Keratinocyte (primary cell): ENCODE data around the gene ADAM19. TPM values are rescaled to one million over a fixed set of nuclear protein-coding genes. Genes with fewer than 3 reads are reported as not detected.

Experiments
- DNase-seq: peaks from one replicate; pipeline ENCODE4 v3.0.0-alpha.2; 2011; ENCODE audit warnings: low read depth, missing footprints, low spot score
- FAIRE-seq: peaks from 2 replicates; lab custom pipeline; 2011; peaks lifted over from hg19 to GRCh38; lab: Jason Lieb, UNC
- H2AFZ ChIP-seq: 2 replicates; pipeline ENCODE4 v1.6.0; 2012; ENCODE audit warnings: low read length, control low read depth, inconsistent platforms; ENCODE audit not compliant: control insufficient read depth
- H3K27ac ChIP-seq: 2 replicates; pipeline ENCODE4 v1.5.1; 2011; ENCODE audit warnings: low read length; ENCODE audit not compliant: control insufficient read depth, insufficient read depth
- H3K27me3 ChIP-seq: 3 replicates; pipeline ENCODE4 v1.6.0; 2011; ENCODE audit warnings: low read length; ENCODE audit not compliant: control insufficient read depth, insufficient read depth; ENCODE audit errors: extremely low read depth
- H3K36me3 ChIP-seq, 2 experiments: 2 replicates in 1 of 2; 3 replicates in 1 of 2; pipeline ENCODE4 v1.5.1; 2011; ENCODE audit warnings: low read length in 2 of 2, mild to moderate bottlenecking in 1 of 2; ENCODE audit not compliant: control insufficient read depth in 2 of 2, insufficient read depth in 2 of 2; ENCODE audit errors: extremely low read depth in 1 of 2
- H3K4me1 ChIP-seq: 3 replicates; pipeline ENCODE4 v1.5.1; 2011; ENCODE audit warnings: low read length; ENCODE audit not compliant: control insufficient read depth, insufficient read depth; ENCODE audit errors: extremely low read depth
- H3K4me2 ChIP-seq: 3 replicates; pipeline ENCODE4 v1.6.0; 2011; ENCODE audit warnings: low read depth, low read length; ENCODE audit not compliant: control insufficient read depth, insufficient read depth; ENCODE audit errors: extremely low read depth
- H3K4me3 ChIP-seq, 3 experiments: fragments of 200-600 bp in 1 of 3; sonication (generic) in 1 of 3; 2 replicates in 2 of 3; 3 replicates in 1 of 3; pipeline ENCODE4 v1.5.1; 2011 to 2016; ENCODE audit warnings: low read length in 3 of 3, mild to moderate bottlenecking in 3 of 3, control low read depth in 2 of 3, inconsistent platforms in 1 of 3, low read depth in 1 of 3, mixed read lengths in 1 of 3, mixed run types in 1 of 3, moderate library complexity in 1 of 3; ENCODE audit not compliant: control insufficient read depth in 2 of 3, insufficient read depth in 2 of 3; ENCODE audit errors: extremely low read depth in 1 of 3
- H3K79me2 ChIP-seq: 2 replicates; pipeline ENCODE4 v1.6.0; 2012; ENCODE audit warnings: low read length; ENCODE audit not compliant: control insufficient read depth, insufficient read depth
- H3K9ac ChIP-seq: 3 replicates; pipeline ENCODE4 v1.6.0; 2011; ENCODE audit warnings: low read length; ENCODE audit not compliant: control insufficient read depth, insufficient read depth; ENCODE audit errors: extremely low read depth
- H3K9me1 ChIP-seq: 3 replicates; pipeline ENCODE4 v1.6.0; 2011; ENCODE audit warnings: low read length; ENCODE audit not compliant: control insufficient read depth, insufficient read depth; ENCODE audit errors: extremely low read depth
- H3K9me3 ChIP-seq: 2 replicates; pipeline ENCODE4 v1.5.1; 2012; ENCODE audit warnings: low read depth, low read length; ENCODE audit not compliant: control insufficient read depth
- H4K20me1 ChIP-seq: 3 replicates; pipeline ENCODE4 v1.6.0; 2011; ENCODE audit warnings: low read length; ENCODE audit not compliant: control insufficient read depth, insufficient read depth; ENCODE audit errors: extremely low read depth
- EZH2 ChIP-seq: IDR thresholded peaks from one replicate; pipeline ENCODE4 v1.6.1; 2012; ENCODE audit warnings: inconsistent platforms, mild to moderate bottlenecking, low read length, moderate library complexity
- dilution Hi-C: fragments of 300-500 bp; cut with MboI; formaldehyde crosslinking; loops from one replicate; pipeline ENCODE4 v1.7.0; 2020; ENCODE audit warnings: low sequenced_read_pairs; ENCODE audit not compliant: extremely low pct_ligation_motif_present
- polyA plus RNA-seq, 5 experiments: library from polyadenylated mRNA; depleted of rRNA in 3 of 5; stranded (reverse) in 3 of 5; stranded (forward) in 1 of 5; unstranded in 1 of 5; fragments of >200 nt; gene quantifications; 1 replicate in 1 of 5; 2 replicates in 3 of 5; 3 replicates in 1 of 5; pipeline versions ENCODE4 v1.2.1 to v1.2.3, GENCODE V29; 2011 to 2012; ENCODE audit warnings: missing spikeins in 2 of 5, low read depth in 1 of 5, low replicate concordance in 1 of 5
- TF ChIP-seq, protein P1 (sequence below), 3 experiments: IDR thresholded peaks in 1 of 3; conservative IDR thresholded peaks in 1 of 3; optimal IDR thresholded peaks in 1 of 3; 2 replicates in 2 of 3; 3 replicates in 1 of 3; pipeline versions ENCODE3 to v1.5.1; 2011; ENCODE audit warnings: low read length in 3 of 3, mild to moderate bottlenecking in 3 of 3, moderate library complexity in 2 of 3, control low read depth in 1 of 3, inconsistent platforms in 1 of 3; ENCODE audit not compliant: insufficient read depth in 2 of 3; ENCODE audit errors: extremely low read depth in 1 of 3

The ADAM19 gene
- polyA plus RNA-seq, 1 donor (not counting 4 experiments of a cell fraction or from before 2014, with no cell fraction given): 22.7 TPM

DNA sequence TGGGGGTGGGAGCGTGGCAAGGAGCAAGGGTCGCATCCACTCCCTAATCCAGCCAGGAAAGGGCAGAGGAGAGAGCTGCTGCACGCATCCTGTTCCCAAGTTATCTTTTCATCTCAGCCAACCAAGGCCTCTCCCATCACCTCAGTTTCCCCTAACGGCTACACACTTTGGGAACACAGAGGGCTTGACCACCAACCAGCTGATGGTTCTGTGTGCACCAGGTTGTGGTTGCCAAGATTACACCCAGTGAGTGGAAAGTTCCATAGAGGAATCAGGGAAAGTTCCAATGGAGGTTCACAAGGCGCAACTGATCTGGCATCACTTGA is 53.9 kb downstream of the ADAM19 start:
- dilution Hi-C loops: no loop called here
- no peak for TF ChIP-seq EZH2
- TF ChIP-seq, protein P1, sequence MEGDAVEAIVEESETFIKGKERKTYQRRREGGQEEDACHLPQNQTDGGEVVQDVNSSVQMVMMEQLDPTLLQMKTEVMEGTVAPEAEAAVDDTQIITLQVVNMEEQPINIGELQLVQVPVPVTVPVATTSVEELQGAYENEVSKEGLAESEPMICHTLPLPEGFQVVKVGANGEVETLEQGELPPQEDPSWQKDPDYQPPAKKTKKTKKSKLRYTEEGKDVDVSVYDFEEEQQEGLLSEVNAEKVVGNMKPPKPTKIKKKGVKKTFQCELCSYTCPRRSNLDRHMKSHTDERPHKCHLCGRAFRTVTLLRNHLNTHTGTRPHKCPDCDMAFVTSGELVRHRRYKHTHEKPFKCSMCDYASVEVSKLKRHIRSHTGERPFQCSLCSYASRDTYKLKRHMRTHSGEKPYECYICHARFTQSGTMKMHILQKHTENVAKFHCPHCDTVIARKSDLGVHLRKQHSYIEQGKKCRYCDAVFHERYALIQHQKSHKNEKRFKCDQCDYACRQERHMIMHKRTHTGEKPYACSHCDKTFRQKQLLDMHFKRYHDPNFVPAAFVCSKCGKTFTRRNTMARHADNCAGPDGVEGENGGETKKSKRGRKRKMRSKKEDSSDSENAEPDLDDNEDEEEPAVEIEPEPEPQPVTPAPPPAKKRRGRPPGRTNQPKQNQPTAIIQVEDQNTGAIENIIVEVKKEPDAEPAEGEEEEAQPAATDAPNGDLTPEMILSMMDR (optimal IDR thresholded peaks at IDR 0.05 in 1 of 3, IDR thresholded peaks at IDR 0.05 in 1 of 3, conservative IDR thresholded peaks at IDR 0.05 in 1 of 3; ENCODE audit: extremely low read depth in 1 of 3, insufficient read depth in 2 of 3, low read length in 3 of 3): no peak
- Histone ChIP-seq H4K20me1 (no peaks in the 10 kb centered on the region), H3K27me3 (no peaks in the 10 kb centered on the region), H3K4me2 (no peak overlapping the region), H3K27ac (no peak overlapping the region), H3K9ac (no peak overlapping the region), H3K36me3 (peaks cover 0 to 7% of the 10 kb centered on the region in 2 experiments), H3K9me1 (no peaks in the 10 kb centered on the region), H3K79me2 (no peaks in the 10 kb centered on the region), H3K9me3 (no peaks in the 10 kb centered on the region), H3K4me3 (no peak overlapping the region), H2AFZ (no peak overlapping the region), H3K4me1 (peaks cover 6% of the 10 kb centered on the region)
- no peak for DNase-seq
- no peak for FAIRE-seq

DNA sequence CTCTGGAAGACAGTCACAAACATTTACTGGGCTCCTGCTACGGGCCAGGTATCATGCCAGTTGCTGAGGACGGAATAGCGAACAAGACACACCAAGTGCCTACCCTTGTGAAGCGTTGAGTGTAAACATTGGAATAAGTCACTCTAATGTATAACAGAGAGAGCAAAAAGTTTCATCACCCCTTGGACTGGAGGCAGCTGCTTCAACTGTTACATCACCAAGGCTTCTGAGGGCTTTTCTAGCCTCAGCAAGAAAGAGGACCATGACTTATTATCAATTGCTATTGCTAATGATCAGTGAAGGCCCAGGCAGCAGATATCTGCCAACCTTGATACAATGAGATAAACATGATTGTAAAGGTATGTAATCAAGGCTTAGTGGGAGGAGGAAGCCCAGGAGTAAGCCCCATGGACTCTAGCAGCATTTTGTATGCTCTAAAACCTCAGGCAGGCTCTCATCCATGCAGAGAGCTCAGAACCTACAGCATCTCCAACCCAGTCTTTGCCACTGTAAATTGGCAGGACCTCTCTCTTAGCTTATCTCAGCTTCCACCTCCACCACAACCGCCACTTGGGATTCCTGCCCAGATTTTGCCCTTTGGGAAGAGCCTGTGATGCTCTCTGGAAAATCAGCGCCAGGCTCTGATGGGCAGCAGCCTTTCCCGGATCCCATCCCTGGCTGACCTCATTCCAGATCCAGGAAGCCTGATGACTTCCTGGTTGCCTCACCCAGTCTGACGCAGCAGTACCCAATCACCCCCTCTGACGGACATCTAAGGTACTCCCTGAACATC is 54.5 kb downstream of the ADAM19 start:
- Histone ChIP-seq H3K27ac (no peak overlapping the region), H2AFZ (no peak overlapping the region), H3K9me1 (no peaks in the 10 kb centered on the region), H3K9me3 (no peaks in the 10 kb centered on the region), H3K9ac (no peak overlapping the region), H3K4me3 (no peak overlapping the region), H3K27me3 (no peaks in the 10 kb centered on the region), H4K20me1 (no peaks in the 10 kb centered on the region), H3K36me3 (peaks cover 0 to 7% of the 10 kb centered on the region in 2 experiments), H3K79me2 (no peaks in the 10 kb centered on the region), H3K4me2 (no peak overlapping the region), H3K4me1 (peaks cover 11% of the 10 kb centered on the region)
- dilution Hi-C loops: no loop called here
- no peak for DNase-seq
- TF ChIP-seq, protein P1 (optimal IDR thresholded peaks at IDR 0.05 in 1 of 3, IDR thresholded peaks at IDR 0.05 in 1 of 3, conservative IDR thresholded peaks at IDR 0.05 in 1 of 3; ENCODE audit: extremely low read depth in 1 of 3, insufficient read depth in 2 of 3, low read length in 3 of 3): no peak
- TF ChIP-seq EZH2: no peak
- no peak for FAIRE-seq
